Effector memory CD8-positive, alpha-beta T cell (primary cell): ENCODE results near the gene ZNF8.

Source experiments
- ATAC-seq: fragments of 150-1000 bp; cut with Tn5 transposase; replicated peaks from 2 replicates; pipeline ENCODE4 v1.10.0; 2021; ENCODE audit warnings: mild to moderate bottlenecking, moderate library complexity
- DNase-seq, 3 experiments: peaks; one replicate each; pipeline ENCODE4 v3.0.0; 2021
- H3K27ac Mint-ChIP-seq, 2 donors: one replicate each; pipeline ENCODE4 v1.8.0; 2022; ENCODE audit warnings: mild to moderate bottlenecking in 2 of 2, mixed read lengths in 2 of 2, moderate library complexity in 2 of 2
- H3K27me3 Mint-ChIP-seq, 2 donors: one replicate each; pipeline ENCODE4 v1.8.0; 2022; ENCODE audit warnings: mixed read lengths in 2 of 2
- H3K36me3 Mint-ChIP-seq: one replicate; pipeline ENCODE4 v1.8.0; 2022; ENCODE audit warnings: mild to moderate bottlenecking, moderate library complexity, mixed read lengths; ENCODE audit not compliant: insufficient read depth
- H3K4me1 Mint-ChIP-seq, 2 donors: one replicate each; pipeline ENCODE4 v1.8.0; 2022; ENCODE audit warnings: low read depth in 2 of 2, mixed read lengths in 2 of 2
- H3K4me3 Mint-ChIP-seq, 2 donors: one replicate each; pipeline ENCODE4 v1.8.0; 2022; ENCODE audit warnings: mild to moderate bottlenecking in 2 of 2, mixed read lengths in 2 of 2, moderate library complexity in 2 of 2
- H3K9me3 Mint-ChIP-seq, 2 donors: one replicate each; pipeline ENCODE4 v1.8.0; 2022; ENCODE audit warnings: mixed read lengths in 2 of 2

The ZNF8 gene

DNA sequence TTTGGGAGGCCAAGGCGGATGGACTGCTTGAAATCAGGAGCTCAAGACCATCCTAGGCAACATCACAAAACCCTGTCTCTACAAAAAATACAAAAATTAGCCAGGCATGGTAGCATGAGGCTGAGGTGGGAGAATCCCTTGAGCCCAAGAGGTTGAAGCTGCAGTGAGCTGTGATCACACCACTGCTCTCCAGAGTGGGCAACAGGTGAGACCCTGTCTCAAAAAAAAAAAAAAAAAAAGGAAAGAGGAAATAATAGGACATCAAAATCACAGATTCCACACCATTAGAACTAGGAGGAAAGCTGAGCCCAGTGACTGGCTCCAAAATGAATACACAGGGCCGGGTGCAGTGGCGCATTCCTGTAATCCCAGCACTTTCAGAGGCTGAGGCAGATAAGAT, 3.2 kb upstream of the ZNF8 start:
- no peaks in the 10 kb centered on the region for H3K27me3 Mint-ChIP-seq
- H3K9me3 Mint-ChIP-seq = no peaks in the 10 kb centered on the region
- ATAC-seq (no peak), DNase-seq (no peak)
- peaks cover 38% of the 10 kb centered on the region for H3K36me3 Mint-ChIP-seq
- H3K4me1 Mint-ChIP-seq = peaks cover 20 to 30% of the 10 kb centered on the region in 2 donors
- no peak overlapping the region for H3K27ac Mint-ChIP-seq
- no peak overlapping the region for H3K4me3 Mint-ChIP-seq

DNA sequence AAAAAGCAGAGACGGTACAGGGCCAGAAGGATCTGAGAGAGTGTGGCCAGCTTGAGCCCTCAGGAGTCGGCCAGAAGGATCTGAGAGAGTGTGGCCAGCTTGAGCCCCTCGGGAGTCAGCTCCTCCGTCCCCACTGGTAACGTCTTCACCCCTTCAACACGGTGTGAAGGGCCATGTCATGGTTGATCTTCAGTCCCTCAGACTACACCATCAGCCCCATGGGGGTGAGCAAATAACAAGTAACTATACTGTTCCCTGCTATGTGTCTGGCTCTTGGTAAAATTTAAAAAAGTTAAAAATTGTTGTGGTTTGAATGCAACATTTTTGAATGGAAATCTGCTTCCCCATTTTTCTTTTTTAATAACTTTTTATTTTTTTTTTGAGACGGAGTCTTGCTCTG, 1.6 kb upstream of the ZNF8 start:
- DNase-seq (no peak), ATAC-seq (no peak)
- peaks cover 28 to 42% of the 10 kb centered on the region in 2 donors for H3K4me1 Mint-ChIP-seq
- H3K27me3 Mint-ChIP-seq = no peaks in the 10 kb centered on the region
- peak overlapping the region; percentile 45 to 91 for H3K4me3 Mint-ChIP-seq
- no peak overlapping the region for H3K27ac Mint-ChIP-seq
- H3K36me3 Mint-ChIP-seq = peaks cover 27% of the 10 kb centered on the region
- no peaks in the 10 kb centered on the region for H3K9me3 Mint-ChIP-seq

DNA sequence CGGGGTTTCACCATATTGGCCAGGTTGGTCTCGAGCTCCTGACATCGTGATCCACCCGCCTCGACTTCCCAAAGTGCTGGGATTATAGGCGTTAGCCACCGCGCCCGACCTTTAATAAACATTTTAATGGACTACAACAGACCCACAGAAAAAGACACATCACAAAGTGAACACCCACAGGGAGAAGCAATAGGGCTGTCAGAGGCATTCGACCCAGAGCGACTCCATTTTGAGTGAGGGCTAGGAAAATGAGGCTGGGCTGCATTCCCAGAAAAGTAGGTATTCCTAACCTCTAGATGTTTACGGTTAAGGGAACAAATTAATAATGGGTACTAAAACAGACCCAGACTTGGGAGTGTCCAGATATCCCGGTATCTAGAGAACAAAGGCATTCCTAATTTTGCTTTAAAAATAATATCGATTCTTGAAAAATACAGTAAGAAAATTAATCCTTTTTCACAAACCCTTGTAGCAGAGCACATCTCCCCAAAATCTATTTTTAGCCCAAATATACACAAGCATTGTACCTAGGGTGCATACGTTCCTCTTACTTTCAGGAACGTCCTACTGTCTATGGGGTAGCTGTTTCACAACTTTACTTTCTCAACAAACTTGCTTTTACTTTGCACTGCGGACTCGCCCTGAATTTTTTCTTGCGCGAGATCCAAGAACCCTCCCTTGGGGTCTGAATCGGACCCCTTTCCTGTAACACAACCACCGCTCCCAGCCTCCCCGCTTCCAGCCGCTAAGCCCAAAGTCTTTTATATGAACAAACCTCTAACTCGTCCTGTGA, 811 bp upstream of the ZNF8 start:
- no peaks in the 10 kb centered on the region for H3K9me3 Mint-ChIP-seq
- peak overlapping the region; percentile 90 to 91 for H3K4me3 Mint-ChIP-seq
- DNase-seq (no peak), ATAC-seq (peak; percentile 2)
- H3K36me3 Mint-ChIP-seq = peaks cover 22% of the 10 kb centered on the region
- H3K27ac Mint-ChIP-seq = peak overlapping the region; percentile 81 to 91
- H3K27me3 Mint-ChIP-seq = no peaks in the 10 kb centered on the region
- peaks cover 30 to 42% of the 10 kb centered on the region in 2 donors for H3K4me1 Mint-ChIP-seq

DNA sequence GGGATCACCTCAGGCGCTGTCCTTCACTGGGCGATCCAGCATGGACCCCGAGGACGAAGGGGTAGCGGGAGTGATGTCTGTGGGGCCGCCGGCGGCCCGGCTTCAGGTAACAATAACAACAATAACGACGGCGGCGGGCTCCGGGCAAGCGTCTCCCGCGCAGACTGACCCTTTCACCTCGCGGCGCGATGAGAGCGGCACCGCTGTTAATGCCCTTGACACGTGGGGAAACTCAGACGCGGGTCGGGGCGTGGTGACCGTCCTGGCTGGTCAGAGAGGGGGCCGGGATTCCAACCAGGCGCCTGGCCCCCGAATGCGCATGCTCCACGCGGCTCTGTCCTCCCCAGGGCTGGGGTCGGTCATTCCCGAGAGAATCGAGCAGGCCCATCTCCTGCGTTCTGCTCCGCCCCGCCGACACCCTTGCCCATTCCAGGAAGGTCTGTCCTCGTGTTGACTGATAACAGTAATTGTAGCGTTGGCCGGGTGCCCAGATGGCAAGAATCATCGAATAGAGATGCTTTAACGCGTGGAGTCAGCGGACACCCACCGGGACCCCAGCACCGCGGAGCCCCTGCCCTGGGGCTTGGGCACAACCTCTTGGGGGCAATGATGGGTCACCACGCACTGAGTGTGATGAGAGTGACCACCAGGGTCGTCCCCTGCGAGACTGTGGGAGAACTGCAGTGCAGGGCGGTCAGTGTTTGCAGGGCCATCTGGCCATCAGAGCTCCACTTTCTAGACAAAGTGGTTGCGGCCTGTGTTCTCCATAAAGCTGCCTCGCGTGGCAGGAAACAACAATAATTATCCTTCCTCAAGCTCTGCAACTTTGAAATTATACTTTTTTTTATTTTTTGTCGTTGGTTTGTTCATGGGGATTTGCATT, 528 bp downstream of the ZNF8 start:
- ATAC-seq (no peak), DNase-seq (peak; percentile 8 to 22 (median 11))
- peaks cover 22% of the 10 kb centered on the region for H3K36me3 Mint-ChIP-seq
- peaks cover 30 to 42% of the 10 kb centered on the region in 2 donors for H3K4me1 Mint-ChIP-seq
- no peaks in the 10 kb centered on the region for H3K27me3 Mint-ChIP-seq
- H3K27ac Mint-ChIP-seq = peak overlapping the region; percentile 81 to 91
- H3K9me3 Mint-ChIP-seq = no peaks in the 10 kb centered on the region
- H3K4me3 Mint-ChIP-seq = peak overlapping the region; percentile 90 to 91

DNA sequence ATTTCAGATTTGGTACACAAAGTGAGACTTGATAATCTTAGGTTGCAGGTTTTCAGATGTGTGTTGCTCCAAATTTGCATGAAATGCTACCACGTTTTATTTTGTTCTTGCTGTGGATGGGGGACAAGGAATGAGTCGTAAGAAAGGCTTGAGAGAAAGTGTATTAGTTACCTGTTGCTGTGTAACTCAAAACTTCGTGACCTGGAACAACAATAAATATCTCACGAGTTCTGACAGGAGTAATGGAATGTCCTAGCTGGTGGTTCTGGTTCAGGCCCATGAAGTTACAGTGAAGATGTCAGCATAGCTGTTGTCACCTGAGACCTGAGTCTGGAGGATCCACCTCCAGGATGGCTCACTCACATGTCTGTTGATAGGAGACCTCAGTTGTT, 1.2 kb downstream of the ZNF8 start:
- H3K4me3 Mint-ChIP-seq = peak overlapping the region; percentile 90 to 91
- ATAC-seq = no peak
- peak overlapping the region in 1 of 2 donors; percentile 81 for H3K27ac Mint-ChIP-seq
- no peaks in the 10 kb centered on the region for H3K9me3 Mint-ChIP-seq
- H3K36me3 Mint-ChIP-seq = peaks cover 22% of the 10 kb centered on the region
- no peaks in the 10 kb centered on the region for H3K27me3 Mint-ChIP-seq
- no peak for DNase-seq
- peaks cover 30 to 42% of the 10 kb centered on the region in 2 donors for H3K4me1 Mint-ChIP-seq

DNA sequence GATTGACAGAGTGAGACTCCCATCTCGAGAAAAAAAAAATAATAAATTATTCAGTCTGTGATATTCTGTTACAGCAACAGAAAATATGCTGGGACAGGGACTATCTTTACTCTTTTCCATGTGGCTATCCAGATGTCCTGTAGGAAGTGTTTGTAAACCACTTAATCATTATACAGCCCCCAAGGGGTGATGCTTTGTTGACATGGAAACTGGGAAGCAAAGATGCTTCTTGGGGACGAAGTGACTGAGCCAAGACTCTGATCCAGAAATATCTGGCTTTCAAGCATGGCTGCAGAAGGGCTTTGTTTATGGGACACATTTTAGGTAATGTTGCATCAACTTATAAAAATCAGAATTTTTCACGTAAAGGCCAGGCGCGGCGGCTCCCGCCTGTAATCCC, 5.4 kb downstream of the ZNF8 start:
- DNase-seq (no peak), ATAC-seq (no peak)
- peaks cover 24 to 26% of the 10 kb centered on the region in 2 donors for H3K4me1 Mint-ChIP-seq
- H3K27me3 Mint-ChIP-seq = no peaks in the 10 kb centered on the region
- H3K9me3 Mint-ChIP-seq = no peaks in the 10 kb centered on the region
- H3K36me3 Mint-ChIP-seq = peaks cover 27% of the 10 kb centered on the region
- H3K4me3 Mint-ChIP-seq = no peak overlapping the region
- no peak overlapping the region for H3K27ac Mint-ChIP-seq

DNA sequence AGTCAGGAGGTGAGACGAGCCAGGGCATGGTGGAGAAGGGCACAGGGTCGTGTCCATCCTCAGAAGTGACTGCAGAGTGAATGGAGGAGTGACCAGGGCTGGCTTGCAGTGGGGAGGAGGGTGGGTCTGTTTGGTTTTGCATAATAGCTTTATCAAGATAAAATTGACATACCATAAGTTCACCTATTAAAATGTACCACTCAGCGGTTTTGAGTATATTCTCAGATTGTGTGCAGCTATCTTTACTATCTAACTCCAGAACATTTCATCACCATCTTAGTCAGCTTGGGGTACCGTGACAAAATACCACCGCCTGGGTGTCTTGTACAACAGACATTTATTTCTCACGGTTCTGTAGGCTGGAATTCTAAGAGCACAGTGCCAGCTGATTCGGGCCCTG, 13.2 kb downstream of the ZNF8 start:
- Mint-ChIP-seq H3K4me1 (peaks cover 5 to 6% of the 10 kb centered on the region in 2 donors), H3K27me3 (no peaks in the 10 kb centered on the region), H3K36me3 (peaks cover 45% of the 10 kb centered on the region), H3K4me3 (no peak overlapping the region), H3K9me3 (peaks cover 0 to 4% of the 10 kb centered on the region in 2 donors), H3K27ac (no peak overlapping the region)
- DNase-seq (no peak), ATAC-seq (no peak)

DNA sequence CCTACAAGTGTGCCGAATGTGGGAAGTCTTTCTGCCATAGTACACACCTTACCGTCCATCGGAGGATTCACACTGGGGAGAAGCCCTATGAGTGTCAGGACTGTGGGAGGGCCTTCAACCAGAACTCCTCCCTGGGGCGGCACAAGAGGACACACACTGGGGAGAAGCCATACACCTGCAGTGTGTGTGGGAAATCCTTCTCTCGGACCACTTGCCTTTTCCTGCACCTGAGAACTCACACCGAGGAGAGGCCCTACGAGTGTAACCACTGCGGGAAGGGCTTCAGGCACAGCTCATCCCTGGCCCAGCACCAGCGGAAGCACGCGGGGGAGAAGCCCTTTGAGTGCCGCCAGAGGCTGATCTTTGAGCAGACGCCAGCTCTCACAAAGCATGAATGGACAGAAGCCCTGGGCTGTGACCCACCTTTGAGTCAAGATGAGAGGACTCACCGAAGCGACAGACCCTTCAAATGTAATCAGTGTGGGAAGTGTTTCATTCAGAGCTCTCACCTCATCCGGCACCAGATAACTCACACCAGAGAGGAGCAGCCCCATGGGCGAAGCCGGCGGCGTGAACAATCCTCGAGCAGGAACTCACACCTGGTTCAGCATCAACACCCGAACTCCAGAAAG, 16.1 kb downstream of the ZNF8 start:
- DNase-seq (no peak), ATAC-seq (no peak)
- Mint-ChIP-seq H3K27ac (no peak overlapping the region), H3K36me3 (peaks cover 32% of the 10 kb centered on the region), H3K4me1 (peaks cover 5 to 6% of the 10 kb centered on the region in 2 donors), H3K4me3 (no peak overlapping the region), H3K9me3 (peaks cover 0 to 4% of the 10 kb centered on the region in 2 donors), H3K27me3 (no peaks in the 10 kb centered on the region)

DNA sequence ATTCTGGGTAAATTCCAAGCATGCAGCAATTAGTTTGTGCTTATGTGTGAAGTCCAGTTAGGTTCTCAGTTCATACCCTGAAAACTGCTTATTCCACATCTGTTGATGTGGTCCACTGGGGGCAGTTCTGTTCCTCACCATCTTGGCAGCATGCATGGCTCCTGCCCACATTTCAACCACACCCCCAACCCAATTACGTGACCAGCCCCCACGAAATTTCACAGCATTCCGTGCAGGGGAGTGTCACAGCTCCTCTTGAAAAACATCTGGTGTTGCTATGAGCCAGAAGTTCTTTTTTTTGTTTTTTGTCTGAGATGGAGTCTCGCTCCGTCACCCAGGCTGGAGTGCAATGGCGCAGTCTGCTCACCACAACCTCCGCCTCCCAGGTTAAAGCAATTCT, 17.3 kb downstream of the ZNF8 start:
- Mint-ChIP-seq H3K27ac (no peak overlapping the region), H3K36me3 (peaks cover 20% of the 10 kb centered on the region), H3K9me3 (peaks cover 0 to 4% of the 10 kb centered on the region in 2 donors), H3K27me3 (no peaks in the 10 kb centered on the region), H3K4me3 (no peak overlapping the region), H3K4me1 (peaks cover 6 to 7% of the 10 kb centered on the region in 2 donors)
- DNase-seq (no peak), ATAC-seq (no peak)

DNA sequence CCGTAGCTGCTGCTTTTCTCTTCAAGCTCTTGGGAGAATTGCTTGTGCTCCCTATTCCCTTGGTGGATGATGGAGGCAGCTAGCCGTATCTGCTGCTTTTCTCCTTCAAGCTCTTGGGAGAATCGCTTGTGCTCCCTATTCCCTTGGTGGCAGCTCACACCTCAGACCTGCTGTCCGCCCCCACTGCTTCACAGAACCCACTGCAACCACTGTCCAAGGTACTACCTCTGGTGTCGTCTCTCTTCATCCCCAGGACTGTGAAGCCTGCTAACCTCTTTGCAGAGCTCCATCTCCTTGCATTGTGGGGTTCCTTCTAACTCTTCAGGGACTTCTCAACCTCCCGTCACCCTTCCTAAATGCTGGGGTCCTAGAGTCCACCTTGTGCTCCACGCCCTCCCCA, 21.9 kb downstream of the ZNF8 start:
- H3K36me3 Mint-ChIP-seq = peaks cover 10% of the 10 kb centered on the region
- H3K4me3 Mint-ChIP-seq = no peak overlapping the region
- no peaks in the 10 kb centered on the region for H3K27me3 Mint-ChIP-seq
- no peak for ATAC-seq
- no peaks in the 10 kb centered on the region for H3K9me3 Mint-ChIP-seq
- peaks cover 9 to 10% of the 10 kb centered on the region in 2 donors for H3K4me1 Mint-ChIP-seq
- peak overlapping the region in 1 of 2 donors; percentile 49 for H3K27ac Mint-ChIP-seq
- DNase-seq = no peak

DNA sequence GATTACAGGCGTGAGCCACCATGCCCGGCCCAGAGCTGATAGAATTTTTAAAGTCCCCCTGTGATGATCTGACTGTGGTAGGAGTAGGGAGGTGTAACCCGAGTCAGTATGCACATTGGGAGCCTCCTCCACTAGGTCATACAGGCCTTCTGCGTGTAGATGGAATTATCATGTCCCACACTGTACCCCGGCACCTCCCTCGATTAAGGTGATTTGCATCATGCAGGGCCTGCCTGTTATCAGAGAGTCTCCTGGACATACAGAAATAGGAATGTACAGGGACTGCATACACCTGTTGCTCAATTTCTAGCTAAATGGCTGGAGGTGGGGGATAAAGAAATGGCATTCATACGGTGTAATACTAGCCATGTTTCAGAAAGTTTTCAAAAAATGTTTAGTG, 25.5 kb downstream of the ZNF8 start:
- ATAC-seq (no peak), DNase-seq (no peak)
- Mint-ChIP-seq H3K9me3 (no peaks in the 10 kb centered on the region), H3K4me1 (peaks cover 24 to 34% of the 10 kb centered on the region in 2 donors), H3K27me3 (no peaks in the 10 kb centered on the region), H3K27ac (peak overlapping the region; percentile 96 to 99), H3K36me3 (peaks cover 28% of the 10 kb centered on the region), H3K4me3 (peak overlapping the region; percentile 91 to 97)

DNA sequence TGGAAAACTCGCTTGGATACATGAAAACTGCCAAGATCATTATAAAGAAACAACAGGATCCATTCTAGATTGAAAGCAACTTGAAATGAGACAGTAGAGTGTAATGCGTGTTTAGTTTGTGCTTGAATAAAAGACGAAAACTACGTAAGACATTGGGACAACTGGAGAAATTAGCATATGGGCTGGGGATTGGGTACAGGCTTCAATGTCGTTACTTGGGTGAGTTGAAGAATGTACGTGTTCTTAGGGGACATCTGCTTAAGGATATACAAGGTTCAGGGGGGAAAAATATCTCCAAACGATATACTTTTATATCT, 26.0 kb downstream of the ZNF8 start:
- Mint-ChIP-seq H3K36me3 (peaks cover 28% of the 10 kb centered on the region), H3K4me3 (peak overlapping the region; percentile 91 to 97), H3K27ac (peak overlapping the region; percentile 96 to 99), H3K27me3 (no peaks in the 10 kb centered on the region), H3K9me3 (no peaks in the 10 kb centered on the region), H3K4me1 (peaks cover 24 to 39% of the 10 kb centered on the region in 2 donors)
- ATAC-seq (no peak), DNase-seq (no peak)

DNA sequence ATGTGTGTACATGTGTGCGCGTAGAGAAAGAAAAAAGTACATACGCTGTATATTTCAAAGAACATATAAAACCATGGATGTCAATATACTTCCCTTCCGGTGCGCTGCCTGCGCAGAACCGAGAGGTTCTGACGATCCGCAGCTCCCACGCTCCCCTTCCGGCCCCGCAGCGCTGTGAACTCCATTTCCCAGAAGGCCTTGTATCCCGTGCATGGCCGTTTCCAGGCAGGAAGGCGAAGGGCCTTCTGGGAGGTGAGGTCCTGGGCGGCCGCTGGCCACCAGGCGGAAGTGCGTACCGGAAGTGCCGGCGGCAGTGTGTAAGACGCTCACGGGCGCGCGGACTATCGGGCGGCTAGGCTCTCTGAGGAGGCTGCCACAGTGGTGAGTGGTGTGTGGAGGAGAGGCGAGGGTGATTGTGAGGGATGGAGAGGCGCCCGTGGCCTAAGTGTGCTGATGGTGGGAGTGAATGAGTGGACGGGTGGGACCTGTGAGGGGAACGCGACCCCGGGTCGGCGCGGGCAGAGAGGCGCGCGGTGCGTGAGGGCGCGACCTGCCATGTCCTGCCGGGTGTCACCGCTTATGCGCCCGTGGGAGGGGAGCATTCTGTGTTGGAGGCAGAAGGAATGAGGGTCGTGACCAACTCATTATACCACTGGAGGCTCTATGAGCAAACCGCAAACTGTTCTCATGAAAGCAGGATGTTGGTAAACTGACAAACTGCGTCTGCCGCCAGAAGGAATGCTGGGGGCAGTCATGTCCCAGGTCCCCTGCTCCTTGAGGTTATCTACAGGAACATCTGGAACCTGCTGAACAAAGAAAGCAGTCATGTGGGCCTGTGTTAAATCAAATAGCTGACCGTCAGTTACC, 26.5 kb downstream of the ZNF8 start, which contains the start of gene ERVK3-1:
ERVK3-1 (plus strand) TSS at position 313 of the 867 bp plus-strand sequence. CDS start 6,792 bp downstream, outside the sequence.
- ATAC-seq (peak; percentile 93), DNase-seq (peak; percentile 88 to 91 (median 89))
- Mint-ChIP-seq H3K27ac (peak within 1 kb of the TSS; percentile 96 to 99), H3K27me3 (no peaks in the 10 kb centered on the region), H3K36me3 (peaks cover 32% of the 10 kb centered on the region), H3K4me3 (peak within 1 kb of the TSS; percentile 91 to 97), H3K4me1 (peaks cover 29 to 44% of the 10 kb centered on the region in 2 donors), H3K9me3 (no peaks in the 10 kb centered on the region)
